Adrenal gland (tissue), 5 donors: ENCODE results near the gene HM13.

Source experiments
- CTCF ChIP-seq, 6 experiments: fragments of 450-650 bp in 4 of 6; fragments of 200-600 bp in 2 of 6; sonication (generic) in 1 of 6; IDR thresholded peaks; 1 replicate in 5 of 6; 2 replicates in 1 of 6; pipeline versions ENCODE4 v1.5.1 to v1.8.0; 2016 to 2021; ENCODE audit warnings: antibody characterized with exemption in 6 of 6, mild to moderate bottlenecking in 2 of 6, moderate library complexity in 1 of 6
- POLR2A ChIP-seq, 2 donors: fragments of 450-650 bp; IDR thresholded peaks; one replicate each; pipeline ENCODE4 v1.6.1; 2017; ENCODE audit warnings: antibody characterized with exemption in 2 of 2, mild to moderate bottlenecking in 2 of 2, moderate library complexity in 1 of 2
- donor health status: DM: no; HTN: no; CAD: no.

GRCh38 chr20:31527266-31527665 lies 13.0 kb downstream of the HM13 start:
- TF ChIP-seq CTCF (IDR thresholded peaks at IDR 0.05) = no peak
- no peak for TF ChIP-seq POLR2A (IDR thresholded peaks at IDR 0.05)
